ENCODE data around the gene C5orf58. TPM values are rescaled to one million over a fixed set of nuclear protein-coding genes. Genes with fewer than 3 reads are reported as not detected.

Gene C5orf58
- total RNA-seq, 3 donors from 2014 or later = 0.15 to 0.80 TPM; not detected in 1

- H3K27ac ChIP-seq = peak overlapping the region; percentile 57 to 84
- intact Hi-C loops (cut with DNase I; ENCODE audit: low total_unique reads) = no loop called here
- no peak for TF ChIP-seq POLR2AphosphoS5 (IDR thresholded peaks at IDR 0.05)
- no peaks in the 10 kb centered on the region for H3K9me3 ChIP-seq
- H3K4me1 ChIP-seq = no peaks in the 10 kb centered on the region
- no peak for DNase-seq (ENCODE audit: low spot score in 2 of 2)
- H3K27me3 ChIP-seq = no peaks in the 10 kb centered on the region
- H3K4me3 ChIP-seq = no peak overlapping the region
- H3K36me3 ChIP-seq = no peaks in the 10 kb centered on the region
Observed at GRCh38 chr5:170289121-170289520, 56.3 kb downstream of the C5orf58 start.

DNA sequence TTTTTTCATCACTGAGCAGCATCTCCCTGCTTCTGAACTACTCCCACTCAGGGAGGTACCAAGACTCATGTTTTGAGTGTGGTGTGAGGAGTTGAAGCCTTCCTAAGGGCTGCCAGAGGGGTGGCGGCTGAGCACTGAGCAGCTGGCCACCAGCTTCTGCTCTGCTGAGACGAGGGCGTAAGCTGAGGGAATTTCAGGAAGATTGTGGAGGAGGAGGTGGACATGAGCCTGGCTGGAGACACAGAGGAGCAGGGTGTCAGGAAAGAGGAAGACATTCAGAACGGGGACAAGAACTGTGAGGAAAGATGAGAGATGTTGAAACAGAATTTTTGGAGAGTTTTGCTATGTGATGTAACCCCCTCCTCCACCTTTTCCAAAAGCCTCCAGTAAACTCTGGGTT lies 57.0 kb downstream of the C5orf58 start:
- TF ChIP-seq POLR2AphosphoS5 (IDR thresholded peaks at IDR 0.05) = peak in 2 of 3 donors; percentile 12 to 60
- TF ChIP-seq CTCF (IDR thresholded peaks at IDR 0.05) = no peak
- H3K27ac ChIP-seq = peak overlapping the region; percentile 57 to 79
- H3K36me3 ChIP-seq = no peaks in the 10 kb centered on the region
- no peak overlapping the region for H3K4me3 ChIP-seq
- intact Hi-C loops (cut with DNase I; ENCODE audit: low total_unique reads) = no loop called here
- no peaks in the 10 kb centered on the region for H3K27me3 ChIP-seq
- no peaks in the 10 kb centered on the region for H3K9me3 ChIP-seq
- no peaks in the 10 kb centered on the region for H3K4me1 ChIP-seq
- no peak for DNase-seq (ENCODE audit: low spot score in 2 of 2)

DNA sequence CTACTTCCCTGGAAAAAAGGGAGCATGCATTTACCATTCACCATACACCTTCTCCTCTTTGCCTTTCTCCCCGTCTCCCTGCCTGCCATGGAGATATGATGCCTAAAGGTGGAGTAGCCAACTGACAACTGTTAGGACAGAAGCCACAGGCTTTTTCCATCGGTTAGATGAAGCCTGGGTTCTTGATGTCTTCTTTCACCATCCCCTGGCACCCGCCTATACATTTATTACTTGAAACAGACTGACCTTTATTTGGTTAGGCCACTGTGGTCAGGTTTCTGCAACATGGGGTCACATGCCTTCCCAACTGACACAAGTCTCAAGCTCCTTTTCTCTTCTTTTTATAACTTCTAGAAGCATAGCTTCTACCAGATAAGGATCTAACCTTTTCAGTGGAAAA lies 57.7 kb downstream of the C5orf58 start:
- Histone ChIP-seq H3K4me1 (no peaks in the 10 kb centered on the region), H3K36me3 (no peaks in the 10 kb centered on the region)

GRCh38 chr5:170292179-170293104 lies 59.7 kb downstream of the C5orf58 start:
- H3K27ac ChIP-seq = no peak overlapping the region
- intact Hi-C loops (cut with DNase I; ENCODE audit: low total_unique reads) = no loop called here
- H3K9me3 ChIP-seq = no peaks in the 10 kb centered on the region
- DNase-seq (ENCODE audit: low spot score in 2 of 2) = no peak
- TF ChIP-seq POLR2AphosphoS5 (IDR thresholded peaks at IDR 0.05) (no peak), POLR2A (IDR thresholded peaks at IDR 0.05) (no peak)
- no peaks in the 10 kb centered on the region for H3K36me3 ChIP-seq
- no peak overlapping the region for H3K4me3 ChIP-seq
- no peaks in the 10 kb centered on the region for H3K4me1 ChIP-seq
- no peaks in the 10 kb centered on the region for H3K27me3 ChIP-seq

More for the DNA sequence above, 57.7 kb downstream of the C5orf58 start:
- Histone ChIP-seq H3K27me3 (no peaks in the 10 kb centered on the region), H3K9me3 (no peaks in the 10 kb centered on the region), H3K27ac (peak overlapping the region in 1 of 2 donors; percentile 79), H3K4me3 (no peak overlapping the region)
- TF ChIP-seq POLR2AphosphoS5 (IDR thresholded peaks at IDR 0.05) (no peak), POLR2A (IDR thresholded peaks at IDR 0.05) (no peak), CTCF (IDR thresholded peaks at IDR 0.05) (no peak)
- intact Hi-C loops (cut with DNase I; ENCODE audit: low total_unique reads) = no loop called here
- DNase-seq (ENCODE audit: low spot score in 2 of 2) = no peak

DNA sequence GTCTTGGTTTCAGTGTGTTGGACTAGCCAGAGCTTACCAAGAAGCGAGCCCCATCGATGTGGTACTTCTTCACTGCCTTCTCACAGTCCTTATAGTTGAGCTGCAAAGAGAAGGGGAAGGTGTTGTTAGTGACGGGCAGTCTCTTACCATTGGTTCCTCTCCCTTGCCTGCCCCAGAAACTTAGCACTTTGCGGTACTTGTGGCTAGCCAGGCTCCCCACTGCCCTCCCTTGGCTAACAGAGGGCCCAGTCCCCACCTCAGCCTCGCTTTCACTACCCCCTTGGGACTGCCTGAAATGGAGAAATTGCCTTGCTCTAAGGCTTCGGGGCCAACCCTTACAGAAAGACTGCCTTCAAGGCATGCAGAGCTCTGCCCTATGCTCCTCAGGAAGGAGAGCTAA lies 60.5 kb downstream of the C5orf58 start:
- no peaks in the 10 kb centered on the region for H3K27me3 ChIP-seq
- DNase-seq (ENCODE audit: low spot score in 2 of 2) = no peak
- intact Hi-C loops (cut with DNase I; ENCODE audit: low total_unique reads) = no loop called here
- no peak for TF ChIP-seq POLR2A (IDR thresholded peaks at IDR 0.05)
- TF ChIP-seq POLR2AphosphoS5 (IDR thresholded peaks at IDR 0.05) = peak in 1 of 3 donors; percentile 33
- H3K9me3 ChIP-seq = no peaks in the 10 kb centered on the region
- H3K4me3 ChIP-seq = no peak overlapping the region
- H3K27ac ChIP-seq = no peak overlapping the region
- H3K36me3 ChIP-seq = no peaks in the 10 kb centered on the region
- no peaks in the 10 kb centered on the region for H3K4me1 ChIP-seq

- Histone ChIP-seq H3K27ac (no peak overlapping the region), H3K9me3 (no peaks in the 10 kb centered on the region), H3K4me1 (no peaks in the 10 kb centered on the region), H3K4me3 (no peak overlapping the region), H3K36me3 (no peaks in the 10 kb centered on the region), H3K27me3 (no peaks in the 10 kb centered on the region)
- TF ChIP-seq POLR2AphosphoS5 (IDR thresholded peaks at IDR 0.05) (no peak), CTCF (IDR thresholded peaks at IDR 0.05) (no peak), POLR2A (IDR thresholded peaks at IDR 0.05) (no peak)
- no peak for DNase-seq (ENCODE audit: low spot score in 2 of 2)
- intact Hi-C loops (cut with DNase I; ENCODE audit: low total_unique reads) = no loop called here
Observed at GRCh38 chr5:170294057-170294456, 61.3 kb downstream of the C5orf58 start.
